CD14-positive monocyte (primary cell): ENCODE data around the gene ZC4H2. TPM values are rescaled to one million over a fixed set of nuclear protein-coding genes. Genes with fewer than 3 reads are reported as not detected.

ENCODE experiments used
- DNase-seq, 3 donors: peaks; one replicate each; pipeline ENCODE4 v3.0.0-alpha.2; 2011 to 2022
- H2AFZ ChIP-seq: 2 replicates; pipeline ENCODE4 v1.6.0; 2012; ENCODE audit warnings: mild to moderate bottlenecking, low read depth, low read length, inconsistent platforms; ENCODE audit not compliant: insufficient read depth, poor library complexity, severe bottlenecking
- H3K27ac ChIP-seq, 2 donors: 1 replicate in 1 of 2; 2 replicates in 1 of 2; pipeline ENCODE4 v1.5.1; 2012 to 2013; ENCODE audit warnings: low read length in 2 of 2, control low read depth in 1 of 2, inconsistent platforms in 1 of 2, low read depth in 1 of 2, mild to moderate bottlenecking in 1 of 2
- H3K27me3 ChIP-seq, 2 donors: one replicate each; pipeline versions ENCODE4 v1.6.0 to v1.6.1; 2011 to 2013; ENCODE audit warnings: low read length in 2 of 2; ENCODE audit not compliant: control insufficient read depth in 2 of 2, insufficient read depth in 2 of 2
- H3K36me3 ChIP-seq, 2 donors: replicated peaks in 1 of 2; 1 replicate in 1 of 2; 2 replicates in 1 of 2; pipeline versions ENCODE4 v1.5.1 to v1.6.1; 2012 to 2013; ENCODE audit warnings: low read length in 2 of 2, control low read depth in 1 of 2, inconsistent platforms in 1 of 2, mild to moderate bottlenecking in 1 of 2; ENCODE audit not compliant: insufficient read depth in 2 of 2, control insufficient read depth in 1 of 2
- H3K4me1 ChIP-seq, 2 donors: 1 replicate in 1 of 2; 2 replicates in 1 of 2; pipeline versions ENCODE4 v1.5.1 to v1.6.1; 2012 to 2013; ENCODE audit warnings: low read length in 2 of 2, control low read depth in 1 of 2, inconsistent platforms in 1 of 2, mild to moderate bottlenecking in 1 of 2, moderate library complexity in 1 of 2; ENCODE audit not compliant: insufficient read depth in 2 of 2, control insufficient read depth in 1 of 2
- H3K4me2 ChIP-seq: replicated peaks from 2 replicates; pipeline ENCODE3; 2012; ENCODE audit warnings: low read length, moderate library complexity, mild to moderate bottlenecking; ENCODE audit not compliant: poor library complexity, severe bottlenecking; ENCODE audit errors: extremely low read depth
- H3K4me3 ChIP-seq, 3 experiments: fragments of 200-600 bp in 1 of 3; sonication (generic) in 1 of 3; replicated peaks in 1 of 3; 1 replicate in 2 of 3; 2 replicates in 1 of 3; pipeline ENCODE4 v1.5.1; 2011 to 2013; ENCODE audit warnings: low read length in 3 of 3, mild to moderate bottlenecking in 3 of 3, control low read depth in 2 of 3, low read depth in 2 of 3, inconsistent platforms in 1 of 3, moderate library complexity in 1 of 3
- H3K79me2 ChIP-seq: 2 replicates; pipeline ENCODE4 v1.6.0; 2012; ENCODE audit warnings: mild to moderate bottlenecking, control low read depth, inconsistent platforms, low read length, moderate library complexity; ENCODE audit not compliant: insufficient read depth
- H3K9ac ChIP-seq: 2 replicates; pipeline ENCODE4 v1.6.0; 2017; ENCODE audit warnings: low read length, mild to moderate bottlenecking; ENCODE audit not compliant: insufficient read depth, poor library complexity, severe bottlenecking
- H3K9me3 ChIP-seq, 2 donors: replicated peaks in 1 of 2; 1 replicate in 1 of 2; 2 replicates in 1 of 2; pipeline versions ENCODE4 v1.5.1 to v1.6.1; 2012 to 2013; ENCODE audit warnings: low read length in 2 of 2, control low read depth in 1 of 2; ENCODE audit not compliant: control insufficient read depth in 1 of 2, insufficient read depth in 1 of 2
- H4K20me1 ChIP-seq: 2 replicates; pipeline ENCODE4 v1.6.0; 2012; ENCODE audit warnings: mild to moderate bottlenecking, low read length, control low read depth, moderate library complexity; ENCODE audit not compliant: insufficient read depth
- H3K27ac Mint-ChIP-seq, 7 donors: one replicate each; pipeline ENCODE4 v1.8.0; 2020; ENCODE audit warnings: mild to moderate bottlenecking in 7 of 7, mixed read lengths in 7 of 7, moderate library complexity in 6 of 7, inconsistent platforms in 2 of 7
- H3K27me3 Mint-ChIP-seq, 3 donors: one replicate each; pipeline ENCODE4 v1.8.0; 2021 to 2022; ENCODE audit warnings: low read depth in 3 of 3, mild to moderate bottlenecking in 3 of 3, mixed read lengths in 3 of 3, moderate library complexity in 3 of 3, inconsistent platforms in 1 of 3
- H3K36me3 Mint-ChIP-seq, 2 donors: one replicate each; pipeline ENCODE4 v1.8.0; 2020; ENCODE audit warnings: mixed read lengths in 2 of 2, inconsistent platforms in 1 of 2, mild to moderate bottlenecking in 1 of 2
- H3K4me1 Mint-ChIP-seq: one replicate; pipeline ENCODE4 v1.8.0; 2020; ENCODE audit warnings: mild to moderate bottlenecking, mixed read lengths
- H3K4me3 Mint-ChIP-seq, 2 donors: one replicate each; pipeline ENCODE4 v1.8.0; 2020; ENCODE audit warnings: mild to moderate bottlenecking in 2 of 2, mixed read lengths in 2 of 2, moderate library complexity in 1 of 2
- H3K9me3 Mint-ChIP-seq, 7 donors: one replicate each; pipeline ENCODE4 v1.8.0; 2020 to 2022; ENCODE audit warnings: mixed read lengths in 7 of 7, mild to moderate bottlenecking in 6 of 7, moderate library complexity in 6 of 7, inconsistent platforms in 2 of 7
- WGBS: methylation state at CpG from one replicate; pipeline ENCODE4 v1.1.5; 2013; ENCODE audit warnings: missing lambda C conversion rate; ENCODE audit not compliant: insufficient coverage; 5-methylcytosine and 5-hydroxymethylcytosine counted together
- intact Hi-C, 2 donors: fragments of 100-400 bp; cut with micrococcal nuclease; formaldehyde crosslinking; loops; one replicate each; pipeline versions ENCODE4 v1.15.0 to v1.15.1; 2023
- polyA plus RNA-seq, 3 donors: library from polyadenylated mRNA; depleted of rRNA in 1 of 3; unstranded in 2 of 3; stranded (reverse) in 1 of 3; fragments of 300-500 nt in 2 of 3; fragments of >200 nt in 1 of 3; fragmentation: Illumina TruSeq in 2 of 3; gene quantifications; 1 replicate in 2 of 3; 2 replicates in 1 of 3; pipeline ENCODE4 v1.2.3, GENCODE V29; 2012 to 2021
- TF ChIP-seq, protein P1 (sequence below): fragments of 200-600 bp; IDR thresholded peaks from one replicate; pipeline ENCODE4 v1.8.0; 2022; ENCODE audit warnings: antibody characterized with exemption, mild to moderate bottlenecking

Gene ZC4H2
- polyA plus RNA-seq, 3 donors: 1.9 to 3.3 (median 2.9) TPM

DNA sequence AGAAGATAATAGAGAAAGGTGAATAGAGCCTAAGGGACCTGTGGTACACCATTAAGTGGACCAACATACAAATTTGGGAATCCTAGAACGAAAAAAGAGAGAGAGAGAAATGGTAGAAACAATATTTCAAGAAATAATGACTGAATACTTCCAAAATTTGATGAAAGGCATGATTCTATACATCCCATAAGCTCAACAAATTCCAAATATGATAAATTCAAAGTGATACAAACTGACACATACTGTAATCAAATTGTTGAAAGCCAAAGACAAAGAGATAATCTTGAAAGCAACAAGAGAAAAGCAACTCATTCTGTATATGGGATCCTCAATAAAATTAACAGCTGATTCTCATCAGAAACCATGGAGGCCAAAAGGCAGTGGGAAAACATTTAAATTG is 20.6 kb upstream of the ZC4H2 start:
- no peaks in the 10 kb centered on the region for H3K27me3 ChIP-seq
- no peak overlapping the region for H3K4me3 ChIP-seq
- Mint-ChIP-seq H3K9me3 (peaks cover 5 to 20% (median 9%) of the 10 kb centered on the region in 7 donors), H3K27ac (no peak overlapping the region), H3K36me3 (no peaks in the 10 kb centered on the region), H3K4me3 (no peak overlapping the region), H3K27me3 (peaks cover 1 to 2% (median 1%) of the 10 kb centered on the region in 3 donors), H3K4me1 (no peaks in the 10 kb centered on the region)
- no peak for DNase-seq
- WGBS: no CpG with 5 or more reads among the region's 1 CpG
- no peaks in the 10 kb centered on the region for H4K20me1 ChIP-seq
- H3K79me2 ChIP-seq: no peaks in the 10 kb centered on the region
- H3K9me3 ChIP-seq: peaks cover 3 to 14% of the 10 kb centered on the region in 2 donors
- no peak overlapping the region for H3K9ac ChIP-seq
- no peaks in the 10 kb centered on the region for H3K4me1 ChIP-seq
- no peaks in the 10 kb centered on the region for H3K36me3 ChIP-seq
- H3K4me2 ChIP-seq: no peak overlapping the region
- TF ChIP-seq, protein P1, sequence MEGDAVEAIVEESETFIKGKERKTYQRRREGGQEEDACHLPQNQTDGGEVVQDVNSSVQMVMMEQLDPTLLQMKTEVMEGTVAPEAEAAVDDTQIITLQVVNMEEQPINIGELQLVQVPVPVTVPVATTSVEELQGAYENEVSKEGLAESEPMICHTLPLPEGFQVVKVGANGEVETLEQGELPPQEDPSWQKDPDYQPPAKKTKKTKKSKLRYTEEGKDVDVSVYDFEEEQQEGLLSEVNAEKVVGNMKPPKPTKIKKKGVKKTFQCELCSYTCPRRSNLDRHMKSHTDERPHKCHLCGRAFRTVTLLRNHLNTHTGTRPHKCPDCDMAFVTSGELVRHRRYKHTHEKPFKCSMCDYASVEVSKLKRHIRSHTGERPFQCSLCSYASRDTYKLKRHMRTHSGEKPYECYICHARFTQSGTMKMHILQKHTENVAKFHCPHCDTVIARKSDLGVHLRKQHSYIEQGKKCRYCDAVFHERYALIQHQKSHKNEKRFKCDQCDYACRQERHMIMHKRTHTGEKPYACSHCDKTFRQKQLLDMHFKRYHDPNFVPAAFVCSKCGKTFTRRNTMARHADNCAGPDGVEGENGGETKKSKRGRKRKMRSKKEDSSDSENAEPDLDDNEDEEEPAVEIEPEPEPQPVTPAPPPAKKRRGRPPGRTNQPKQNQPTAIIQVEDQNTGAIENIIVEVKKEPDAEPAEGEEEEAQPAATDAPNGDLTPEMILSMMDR: no peak
- H3K27ac ChIP-seq: no peak overlapping the region
- no peak overlapping the region for H2AFZ ChIP-seq
- intact Hi-C loops: no loop called here

DNA sequence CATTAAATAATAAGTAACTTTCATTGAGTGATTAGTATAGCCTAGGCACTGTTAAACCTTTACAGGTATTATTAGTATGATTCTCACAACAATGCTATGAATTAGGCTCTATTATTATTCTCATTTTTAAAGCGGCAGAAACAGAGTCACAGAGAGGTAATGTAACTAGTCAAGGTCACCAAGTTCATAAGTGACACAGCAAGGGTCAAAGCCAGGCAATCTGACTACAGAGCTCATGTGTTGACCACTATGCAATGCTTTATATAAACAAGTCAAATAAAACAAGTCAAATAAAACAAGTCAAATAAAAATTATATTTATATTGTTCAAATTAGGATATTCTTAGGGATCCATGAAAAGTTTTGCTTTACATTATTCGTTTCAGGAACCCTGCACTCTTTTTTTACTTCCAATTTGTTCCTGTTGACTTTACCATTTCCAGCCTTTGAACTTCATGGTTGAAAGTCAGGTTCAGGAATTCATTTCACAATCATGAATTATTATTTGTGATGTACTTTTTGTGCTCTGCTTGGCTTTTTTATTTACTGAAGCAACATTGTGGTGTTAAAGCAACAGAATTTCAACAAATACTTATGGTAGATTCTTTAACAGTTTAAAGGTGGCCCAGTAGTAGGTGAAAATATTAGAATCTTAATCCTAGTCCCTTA is 18.0 kb upstream of the ZC4H2 start:
- Mint-ChIP-seq H3K9me3 (peaks cover 2 to 10% (median 6%) of the 10 kb centered on the region in 7 donors), H3K27me3 (peaks cover 0 to 1% (median 1%) of the 10 kb centered on the region in 3 donors), H3K36me3 (no peaks in the 10 kb centered on the region), H3K4me1 (no peaks in the 10 kb centered on the region), H3K4me3 (no peak overlapping the region), H3K27ac (no peak overlapping the region)
- H3K9ac ChIP-seq: no peak overlapping the region
- H4K20me1 ChIP-seq: no peaks in the 10 kb centered on the region
- intact Hi-C loops: no loop called here
- H3K4me3 ChIP-seq: no peak overlapping the region
- no peak overlapping the region for H3K4me2 ChIP-seq
- no peaks in the 10 kb centered on the region for H3K36me3 ChIP-seq
- TF ChIP-seq, protein P1: no peak
- no CpG with 5 or more reads among the region's 2 CpGs for WGBS
- DNase-seq: no peak
- no peak overlapping the region for H3K27ac ChIP-seq
- H3K27me3 ChIP-seq: no peaks in the 10 kb centered on the region
- H2AFZ ChIP-seq: no peak overlapping the region
- H3K9me3 ChIP-seq: peaks cover 3 to 5% of the 10 kb centered on the region in 2 donors
- H3K79me2 ChIP-seq: no peaks in the 10 kb centered on the region
- H3K4me1 ChIP-seq: no peaks in the 10 kb centered on the region
